Neural cell (in vitro differentiated cells): Measurements from ENCODE around the gene MMAB. TPM values are rescaled to one million over a fixed set of nuclear protein-coding genes. Genes with fewer than 3 reads are reported as not detected.

Experiments
- H2AFZ ChIP-seq: fragments of 200-600, 300-800 bp; sonication (generic), shearing (Covaris generic); 2 replicates; pipeline ENCODE4 v1.6.0; 2014; ENCODE audit warnings: low read depth, mild to moderate bottlenecking, antibody characterized with exemption, low read length, moderate library complexity
- H3F3A ChIP-seq: fragments of 200-600 bp; shearing (Covaris generic); 2 replicates; pipeline ENCODE4 v1.6.1; 2016; ENCODE audit warnings: mild to moderate bottlenecking, moderate library complexity, mixed read lengths, antibody characterized with exemption, low read length; ENCODE audit not compliant: insufficient read depth, poor library complexity, severe bottlenecking
- H3K27ac ChIP-seq: fragments of 200-600, 300-800 bp; sonication (generic), shearing (Covaris generic); 2 replicates; pipeline ENCODE4 v1.5.1; 2014; ENCODE audit warnings: mild to moderate bottlenecking, low read length, moderate library complexity
- H3K27me3 ChIP-seq: fragments of 300-800, 200-600 bp; sonication (generic), shearing (Covaris generic); 2 replicates; pipeline ENCODE4 v1.6.0; 2014; ENCODE audit warnings: mild to moderate bottlenecking, low read depth, low read length, moderate library complexity; ENCODE audit not compliant: insufficient read depth
- H3K36me3 ChIP-seq: fragments of 300-800, 200-600 bp; sonication (generic), shearing (Covaris generic); 2 replicates; pipeline ENCODE4 v1.5.1; 2014; ENCODE audit warnings: mild to moderate bottlenecking, antibody characterized with exemption, low read length, moderate library complexity; ENCODE audit not compliant: insufficient read depth
- H3K4me2 ChIP-seq: fragments of 300-800, 200-600 bp; sonication (generic), shearing (Covaris generic); 2 replicates; pipeline ENCODE4 v1.6.0; 2014; ENCODE audit warnings: mild to moderate bottlenecking, low read length
- H3K4me3 ChIP-seq: fragments of 300-800, 200-600 bp; sonication (generic), shearing (Covaris generic); 2 replicates; pipeline ENCODE4 v1.5.1; 2014; ENCODE audit warnings: mild to moderate bottlenecking, low read length, moderate library complexity
- H3K79me2 ChIP-seq: fragments of 200-600 bp; shearing (Covaris generic); replicated peaks from 2 replicates; pipeline ENCODE4 v1.6.0; 2014; ENCODE audit warnings: mild to moderate bottlenecking, low read length, moderate library complexity; ENCODE audit not compliant: insufficient read depth
- H3K9ac ChIP-seq: fragments of 300-800, 200-600 bp; sonication (generic), shearing (Covaris generic); 2 replicates; pipeline ENCODE4 v1.6.1; 2016; ENCODE audit warnings: mild to moderate bottlenecking, low read length, mixed read lengths
- H3K9me2 ChIP-seq: fragments of 200-600 bp; shearing (Covaris generic); 2 replicates; pipeline ENCODE4 v1.6.1; 2016; ENCODE audit warnings: mild to moderate bottlenecking, low read length, mixed read lengths; ENCODE audit not compliant: insufficient read depth
- H3K9me3 ChIP-seq: fragments of 200-600, 300-800 bp; sonication (generic), shearing (Covaris generic); 2 replicates; pipeline ENCODE4 v1.6.1; 2016; ENCODE audit warnings: mild to moderate bottlenecking, mixed run types, low read length, moderate library complexity, mixed read lengths
- H4K20me1 ChIP-seq: fragments of 200-600 bp; shearing (Covaris generic); 2 replicates; pipeline ENCODE4 v1.6.1; 2016; ENCODE audit warnings: mild to moderate bottlenecking, mixed run types; ENCODE audit not compliant: insufficient read depth
- CTCF ChIP-seq: fragments of 450-650 bp; IDR thresholded peaks from 2 replicates; pipeline ENCODE4 v1.5.1; 2014; ENCODE audit warnings: antibody characterized with exemption, mild to moderate bottlenecking, moderate library complexity; ENCODE audit not compliant: poor library complexity, severe bottlenecking
- EP300 ChIP-seq: fragments of 450-650 bp; conservative IDR thresholded peaks from 2 replicates; pipeline ENCODE4 v1.6.1; 2014; ENCODE audit warnings: antibody characterized with exemption, mild to moderate bottlenecking, moderate library complexity; ENCODE audit not compliant: poor library complexity, severe bottlenecking
- EZH2 ChIP-seq: fragments of 200-600, 300-800 bp; shearing (Covaris generic), sonication (generic); IDR thresholded peaks from 2 replicates; pipeline ENCODE4 v1.6.1; 2014; ENCODE audit warnings: antibody characterized with exemption, low read length, borderline replicate concordance, mild to moderate bottlenecking; ENCODE audit not compliant: insufficient read depth, poor library complexity, severe bottlenecking
- MXI1 ChIP-seq: fragments of 450-650 bp; conservative IDR thresholded peaks from 2 replicates; pipeline ENCODE4 v1.6.1; 2014; ENCODE audit warnings: antibody characterized with exemption, mild to moderate bottlenecking; ENCODE audit not compliant: poor library complexity, severe bottlenecking
- POLR2AphosphoS5 ChIP-seq: IDR thresholded peaks from 2 replicates; pipeline ENCODE4 v1.6.1; 2012
- RAD21 ChIP-seq: fragments of 450-650 bp; conservative IDR thresholded peaks from 2 replicates; pipeline ENCODE4 v1.6.1; 2014; ENCODE audit warnings: antibody characterized with exemption, mild to moderate bottlenecking, moderate library complexity
- REST ChIP-seq: IDR thresholded peaks from 2 replicates; pipeline ENCODE4 v1.6.1; 2012; ENCODE audit warnings: borderline replicate concordance
- SMC3 ChIP-seq: fragments of 450-650 bp; conservative IDR thresholded peaks from 2 replicates; pipeline ENCODE4 v1.6.1; 2014; ENCODE audit warnings: antibody characterized with exemption, mild to moderate bottlenecking, moderate library complexity; ENCODE audit not compliant: poor library complexity
- TAF1 ChIP-seq: IDR thresholded peaks from 2 replicates; pipeline ENCODE4 v1.6.1; 2012; ENCODE audit warnings: low read depth
- polyA plus RNA-seq: library from polyadenylated mRNA; depleted of rRNA; stranded (reverse); fragments of >200 nt; gene quantifications from 2 replicates; pipeline ENCODE4 v1.2.3, GENCODE V29; 2014

Gene MMAB
- polyA plus RNA-seq, 1 donor from 2014 or later: 52.6 TPM

DNA sequence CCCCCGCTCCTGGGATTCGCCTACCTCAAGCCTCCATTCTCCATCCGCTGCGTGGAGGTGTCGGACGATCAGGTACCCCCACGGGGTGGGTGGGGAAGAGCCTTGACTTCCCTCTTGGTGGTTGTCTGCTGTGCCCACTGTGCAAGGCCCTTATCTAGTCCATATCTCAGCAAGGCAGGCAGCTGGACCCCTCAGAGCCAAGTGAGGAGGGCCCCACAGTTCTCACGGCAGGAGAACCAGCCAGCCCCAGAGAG lies 39.9 kb downstream of the MMAB start:
- Histone ChIP-seq H3K9ac (no peak overlapping the region), H3K27me3 (no peaks in the 10 kb centered on the region), H3K36me3 (no peaks in the 10 kb centered on the region)

GRCh38 chr12:109532721-109533486 lies 40.4 kb downstream of the MMAB start:
- H3K9me2 ChIP-seq: no peaks in the 10 kb centered on the region

More for the DNA sequence above, 39.9 kb downstream of the MMAB start:
- Histone ChIP-seq H3K79me2 (no peaks in the 10 kb centered on the region), H4K20me1 (no peaks in the 10 kb centered on the region), H3K9me2 (no peaks in the 10 kb centered on the region), H3K9me3 (no peaks in the 10 kb centered on the region), H3K4me2 (no peak overlapping the region), H3K27ac (no peak overlapping the region), H3K4me3 (no peak overlapping the region), H2AFZ (no peak overlapping the region), H3F3A (no peaks in the 10 kb centered on the region)
- TF ChIP-seq RAD21: no peak
- no peak for TF ChIP-seq MXI1
- no peak for TF ChIP-seq POLR2AphosphoS5
- TF ChIP-seq SMC3: no peak
- TF ChIP-seq EP300: no peak
- TF ChIP-seq CTCF: no peak
- no peak for TF ChIP-seq EZH2
- TF ChIP-seq TAF1: no peak
- no peak for TF ChIP-seq REST

More at GRCh38 chr12:109532721-109533486, 40.4 kb downstream of the MMAB start:
- no peak overlapping the region for H3K4me3 ChIP-seq
- no peaks in the 10 kb centered on the region for H3K36me3 ChIP-seq
- TF ChIP-seq RAD21 (no peak), EZH2 (no peak), POLR2AphosphoS5 (no peak), SMC3 (no peak), EP300 (no peak)
- H3K79me2 ChIP-seq: no peaks in the 10 kb centered on the region
- no peak overlapping the region for H3K9ac ChIP-seq
- H3K4me2 ChIP-seq: no peak overlapping the region
- no peaks in the 10 kb centered on the region for H3F3A ChIP-seq
- H3K9me3 ChIP-seq: no peaks in the 10 kb centered on the region
- H2AFZ ChIP-seq: no peak overlapping the region
- no peaks in the 10 kb centered on the region for H3K27me3 ChIP-seq
- H4K20me1 ChIP-seq: no peaks in the 10 kb centered on the region
- no peak overlapping the region for H3K27ac ChIP-seq
